Neural cell (in vitro differentiated cells): Measurements from ENCODE around the gene PRKCA.

Source experiments
- CTCF ChIP-seq: fragments of 450-650 bp; IDR thresholded peaks from 2 replicates; pipeline ENCODE4 v1.5.1; 2014; ENCODE audit warnings: antibody characterized with exemption, mild to moderate bottlenecking, moderate library complexity; ENCODE audit not compliant: poor library complexity, severe bottlenecking
- EP300 ChIP-seq: fragments of 450-650 bp; conservative IDR thresholded peaks from 2 replicates; pipeline ENCODE4 v1.6.1; 2014; ENCODE audit warnings: antibody characterized with exemption, mild to moderate bottlenecking, moderate library complexity; ENCODE audit not compliant: poor library complexity, severe bottlenecking
- EZH2 ChIP-seq: fragments of 200-600, 300-800 bp; shearing (Covaris generic), sonication (generic); IDR thresholded peaks from 2 replicates; pipeline ENCODE4 v1.6.1; 2014; ENCODE audit warnings: antibody characterized with exemption, low read length, borderline replicate concordance, mild to moderate bottlenecking; ENCODE audit not compliant: insufficient read depth, poor library complexity, severe bottlenecking
- MXI1 ChIP-seq: fragments of 450-650 bp; conservative IDR thresholded peaks from 2 replicates; pipeline ENCODE4 v1.6.1; 2014; ENCODE audit warnings: antibody characterized with exemption, mild to moderate bottlenecking; ENCODE audit not compliant: poor library complexity, severe bottlenecking
- POLR2AphosphoS5 ChIP-seq: IDR thresholded peaks from 2 replicates; pipeline ENCODE4 v1.6.1; 2012
- RAD21 ChIP-seq: fragments of 450-650 bp; conservative IDR thresholded peaks from 2 replicates; pipeline ENCODE4 v1.6.1; 2014; ENCODE audit warnings: antibody characterized with exemption, mild to moderate bottlenecking, moderate library complexity
- REST ChIP-seq: IDR thresholded peaks from 2 replicates; pipeline ENCODE4 v1.6.1; 2012; ENCODE audit warnings: borderline replicate concordance
- SMC3 ChIP-seq: fragments of 450-650 bp; conservative IDR thresholded peaks from 2 replicates; pipeline ENCODE4 v1.6.1; 2014; ENCODE audit warnings: antibody characterized with exemption, mild to moderate bottlenecking, moderate library complexity; ENCODE audit not compliant: poor library complexity
- TAF1 ChIP-seq: IDR thresholded peaks from 2 replicates; pipeline ENCODE4 v1.6.1; 2012; ENCODE audit warnings: low read depth

GRCh38 chr17:66355510-66355909 lies 53.1 kb downstream of the PRKCA start:
- TF ChIP-seq EZH2 (no peak), CTCF (no peak), TAF1 (no peak), RAD21 (no peak), EP300 (no peak), POLR2AphosphoS5 (no peak), SMC3 (no peak), REST (no peak), MXI1 (no peak)
